Mesenchymal stem cell (in vitro differentiated cells and primary cell): ENCODE data around the gene MERTK.
"Not testable (repeated sequence)": the region's sequence is repeated elsewhere in the genome, so short reads cannot be mapped to it uniquely, and the experiment has no call there.

Experiments used
- DNase-seq: peaks from one replicate; pipeline ENCODE4 v3.0.0-alpha.2; 2013
- H2AFZ ChIP-seq: one replicate; pipeline ENCODE4 v1.6.1; 2013; ENCODE audit warnings: low read depth, mild to moderate bottlenecking, control low read depth, inconsistent platforms, low read length, moderate library complexity
- H2AK5ac ChIP-seq: 2 replicates; pipeline ENCODE4 v1.6.1; 2013; ENCODE audit warnings: low read length, moderate library complexity, mild to moderate bottlenecking, inconsistent platforms; ENCODE audit not compliant: severe bottlenecking
- H2BK120ac ChIP-seq: one replicate; pipeline ENCODE4 v1.6.1; 2013; ENCODE audit warnings: low read depth, mild to moderate bottlenecking, inconsistent platforms, low read length, moderate library complexity
- H2BK12ac ChIP-seq, 2 experiments: one replicate each; pipeline ENCODE4 v1.6.1; 2013; ENCODE audit warnings: inconsistent platforms in 2 of 2, low read length in 2 of 2, mild to moderate bottlenecking in 2 of 2, moderate library complexity in 2 of 2, control low read depth in 1 of 2
- H2BK15ac ChIP-seq: one replicate; pipeline ENCODE4 v1.6.1; 2013; ENCODE audit warnings: mild to moderate bottlenecking, low read depth, inconsistent platforms; ENCODE audit not compliant: poor library complexity, severe bottlenecking
- H2BK5ac ChIP-seq: 2 replicates; pipeline ENCODE4 v1.6.1; 2013; ENCODE audit warnings: low read depth, mild to moderate bottlenecking, low read length, control low read depth, inconsistent platforms; ENCODE audit not compliant: poor library complexity, severe bottlenecking
- H3K14ac ChIP-seq, 2 experiments: one replicate each; pipeline ENCODE4 v1.6.1; 2013; ENCODE audit warnings: inconsistent platforms in 2 of 2, low read length in 2 of 2, control low read depth in 1 of 2, mild to moderate bottlenecking in 1 of 2, moderate library complexity in 1 of 2
- H3K18ac ChIP-seq, 2 experiments: one replicate each; pipeline ENCODE4 v1.6.1; 2013; ENCODE audit warnings: inconsistent platforms in 2 of 2, low read length in 2 of 2, control low read depth in 1 of 2, low read depth in 1 of 2, mild to moderate bottlenecking in 1 of 2
- H3K23ac ChIP-seq, 2 experiments: one replicate each; pipeline ENCODE4 v1.6.1; 2013; ENCODE audit warnings: inconsistent platforms in 2 of 2, low read length in 2 of 2, mild to moderate bottlenecking in 2 of 2, moderate library complexity in 2 of 2, control low read depth in 1 of 2
- H3K27ac ChIP-seq: 2 replicates; pipeline ENCODE4 v1.5.1; 2013; ENCODE audit warnings: mild to moderate bottlenecking, moderate library complexity, low read length, control low read depth, inconsistent platforms; ENCODE audit not compliant: poor library complexity, severe bottlenecking
- H3K27me3 ChIP-seq, 2 experiments: 2 replicates each; pipeline versions ENCODE4 v1.6.1 to v1.7.0; 2013; ENCODE audit warnings: low read length in 2 of 2, mild to moderate bottlenecking in 2 of 2, moderate library complexity in 2 of 2, control low read depth in 1 of 2, inconsistent platforms in 1 of 2; ENCODE audit not compliant: control insufficient read depth in 1 of 2, insufficient read depth in 1 of 2
- H3K36me3 ChIP-seq, 2 experiments: 2 replicates each; pipeline versions ENCODE4 v1.6.1 to v1.7.0; 2013; ENCODE audit warnings: low read length in 2 of 2, control low read depth in 1 of 2, inconsistent platforms in 1 of 2, low read depth in 1 of 2, mild to moderate bottlenecking in 1 of 2; ENCODE audit not compliant: insufficient read depth in 2 of 2, control insufficient read depth in 1 of 2
- H3K4ac ChIP-seq, 2 experiments: one replicate each; pipeline ENCODE4 v1.6.1; 2013; ENCODE audit warnings: inconsistent platforms in 2 of 2, low read length in 2 of 2, mild to moderate bottlenecking in 2 of 2, moderate library complexity in 2 of 2, control low read depth in 1 of 2, low read depth in 1 of 2
- H3K4me1 ChIP-seq: 2 replicates; pipeline ENCODE4 v1.6.1; 2013; ENCODE audit warnings: low read depth, low read length, control low read depth; ENCODE audit not compliant: control insufficient read depth, insufficient read depth
- H3K4me2 ChIP-seq: 2 replicates; pipeline ENCODE4 v1.6.1; 2013; ENCODE audit warnings: low read length, mild to moderate bottlenecking, inconsistent platforms; ENCODE audit not compliant: poor library complexity, severe bottlenecking
- H3K4me3 ChIP-seq, 2 experiments: 2 replicates each; pipeline versions ENCODE4 v1.5.1 to v1.7.0; 2013; ENCODE audit warnings: low read length in 2 of 2, mild to moderate bottlenecking in 2 of 2, control low read depth in 1 of 2, low read depth in 1 of 2; ENCODE audit not compliant: insufficient read depth in 1 of 2
- H3K79me1 ChIP-seq: replicated peaks from 2 replicates; pipeline ENCODE4 v1.6.1; 2013; ENCODE audit warnings: mild to moderate bottlenecking, control low read depth, low read length, inconsistent platforms; ENCODE audit not compliant: poor library complexity, severe bottlenecking
- H3K9ac ChIP-seq: 2 replicates; pipeline ENCODE4 v1.7.0; 2013; ENCODE audit warnings: mild to moderate bottlenecking, low read length, moderate library complexity
- H3K9me3 ChIP-seq: 2 replicates; pipeline ENCODE4 v1.7.0; 2013; ENCODE audit warnings: mild to moderate bottlenecking, low read length; ENCODE audit not compliant: control insufficient read depth
- H4K8ac ChIP-seq: one replicate; pipeline ENCODE4 v1.6.1; 2013; ENCODE audit warnings: inconsistent platforms, mild to moderate bottlenecking, low read length, moderate library complexity
- H4K91ac ChIP-seq: one replicate; pipeline ENCODE4 v1.6.1; 2013; ENCODE audit warnings: mild to moderate bottlenecking, low read length, inconsistent platforms
- WGBS: methylation state at CpG from one replicate; pipeline ENCODE4 v1.1.7; 2013; ENCODE audit warnings: mixed read lengths; 5-methylcytosine and 5-hydroxymethylcytosine counted together

MERTK gene

DNA sequence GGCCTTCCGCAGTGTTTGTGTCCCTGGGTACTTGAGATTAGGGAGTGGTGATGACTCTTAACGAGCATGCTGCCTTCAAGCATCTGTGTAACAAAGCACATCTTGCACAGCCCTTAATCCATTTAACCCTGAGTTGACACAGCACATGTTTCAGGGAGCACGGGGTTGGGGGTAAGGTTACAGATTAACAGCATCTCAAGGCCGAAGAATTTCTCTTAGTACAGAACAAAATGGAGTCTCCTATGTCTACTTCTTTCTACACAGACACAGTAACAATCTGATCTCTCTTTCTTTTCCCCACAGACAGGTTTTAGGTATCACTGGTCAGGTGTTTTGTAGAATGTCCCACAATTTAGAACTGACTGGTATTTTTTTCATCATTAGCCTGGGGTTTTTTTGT, 65.1 kb downstream of the MERTK start:
- not testable (repeated sequence) for H3K18ac ChIP-seq, DNase-seq, H3K9ac ChIP-seq, H3K4me1 ChIP-seq, H3K4me2 ChIP-seq, H2BK120ac ChIP-seq, H2AK5ac ChIP-seq, H3K9me3 ChIP-seq, H3K4ac ChIP-seq, H2BK12ac ChIP-seq, H3K27ac ChIP-seq, H3K4me3 ChIP-seq, H4K91ac ChIP-seq, H3K23ac ChIP-seq, H2AFZ ChIP-seq, H2BK15ac ChIP-seq, H3K14ac ChIP-seq, H4K8ac ChIP-seq
- Histone ChIP-seq H3K27me3 (peaks cover 0 to 24% of the 10 kb centered on the region in 2 experiments), H2BK5ac (peak overlapping the region; percentile 57), H3K36me3 (peaks cover 0 to 18% of the 10 kb centered on the region in 2 experiments), H3K79me1 (peaks cover 26% of the 10 kb centered on the region)
- 70% methylated on average over 3 of the region's 4 CpGs for WGBS

DNA sequence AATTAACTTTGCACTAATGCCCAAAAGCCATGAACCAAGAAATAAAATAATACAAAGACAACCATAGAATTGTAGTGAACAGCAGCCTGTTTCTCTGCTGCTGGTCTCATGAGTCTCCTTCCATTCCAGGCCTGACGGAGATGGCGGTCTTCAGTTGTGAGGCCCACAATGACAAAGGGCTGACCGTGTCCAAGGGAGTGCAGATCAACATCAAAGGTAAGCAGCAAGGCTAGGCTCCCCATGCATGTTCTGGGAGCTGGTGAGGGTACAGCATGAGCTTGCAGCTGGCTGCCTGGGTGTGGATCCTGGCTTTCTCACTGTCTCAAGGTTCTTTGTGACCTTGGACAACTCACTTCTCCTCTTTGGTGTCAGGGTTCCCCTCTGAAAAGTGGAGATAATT, 66.7 kb downstream of the MERTK start:
- H3K14ac ChIP-seq, result peak overlapping the region in 1 of 2 experiments; percentile 91

DNA sequence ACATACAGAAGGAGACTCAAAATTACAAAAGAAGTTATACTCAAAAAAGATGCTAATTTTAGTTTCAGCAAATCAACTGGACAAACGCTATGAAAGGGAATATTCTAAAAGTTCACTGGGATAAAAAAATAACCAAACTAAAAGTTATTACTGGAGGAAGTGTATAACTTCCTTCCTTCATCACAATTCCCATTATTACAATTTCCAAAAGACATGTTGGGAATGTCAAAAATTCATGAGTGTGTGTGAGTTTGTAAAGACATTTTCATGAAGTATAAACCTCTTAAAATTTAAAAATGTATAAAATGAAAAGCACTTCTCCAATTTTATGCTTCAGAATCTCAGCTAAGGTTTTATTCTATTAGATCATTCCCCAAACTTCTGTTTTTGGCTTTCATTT, 67.8 kb downstream of the MERTK start:
- H2BK5ac ChIP-seq, result no peak overlapping the region
- H3K9me3 ChIP-seq, result no peaks in the 10 kb centered on the region
- H3K4me2 ChIP-seq, result no peak overlapping the region

More for the DNA sequence above, 66.7 kb downstream of the MERTK start:
- Histone ChIP-seq H3K4me2 (no peak overlapping the region), H2BK15ac (no peak overlapping the region), H3K18ac (no peak overlapping the region), H2AFZ (no peak overlapping the region), H2BK12ac (no peak overlapping the region), H4K8ac (no peak overlapping the region), H3K23ac (no peak overlapping the region), H3K36me3 (peaks cover 0 to 23% of the 10 kb centered on the region in 2 experiments), H3K4me3 (no peak overlapping the region), H2BK5ac (no peak overlapping the region), H3K27ac (no peak overlapping the region), H2AK5ac (no peak overlapping the region), H4K91ac (no peak overlapping the region), H3K4ac (no peak overlapping the region), H3K79me1 (peaks cover 19% of the 10 kb centered on the region), H3K4me1 (peaks cover 9% of the 10 kb centered on the region), H2BK120ac (no peak overlapping the region), H3K9me3 (no peaks in the 10 kb centered on the region), H3K9ac (no peak overlapping the region), H3K27me3 (peaks cover 0 to 28% of the 10 kb centered on the region in 2 experiments)
- 91% methylated on average over 3 of the region's 3 CpGs for WGBS
- DNase-seq, result no peak

DNA sequence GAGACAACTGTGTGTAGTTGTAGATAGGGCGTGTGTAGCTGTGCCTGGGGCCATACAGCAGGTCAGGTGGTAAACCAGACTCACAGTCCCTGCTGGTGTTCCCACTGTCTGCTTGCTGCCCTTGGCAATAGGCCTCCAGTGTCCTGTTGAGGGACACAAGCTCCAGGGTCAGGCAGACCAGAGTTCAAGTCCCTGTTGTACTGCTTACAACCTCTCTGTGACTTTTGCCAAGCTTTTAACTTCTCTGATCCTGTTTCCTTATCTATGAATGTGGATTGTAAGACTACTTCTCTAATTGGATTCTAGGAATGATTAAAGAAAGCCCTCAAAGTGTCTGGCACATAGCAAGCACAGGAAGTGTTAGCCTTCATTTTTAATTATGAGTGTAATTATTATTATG, 68.6 kb downstream of the MERTK start:
- Histone ChIP-seq H3K79me1 (peaks cover 19% of the 10 kb centered on the region), H3K36me3 (peaks cover 0 to 23% of the 10 kb centered on the region in 2 experiments), H3K9ac (no peak overlapping the region), H3K23ac (no peak overlapping the region), H3K18ac (peak overlapping the region; percentile 54 to 57), H3K4me1 (peaks cover 9% of the 10 kb centered on the region), H3K27ac (no peak overlapping the region), H2BK15ac (no peak overlapping the region), H3K9me3 (no peaks in the 10 kb centered on the region), H4K8ac (no peak overlapping the region), H2BK120ac (no peak overlapping the region), H4K91ac (peak overlapping the region; percentile 39), H2BK5ac (no peak overlapping the region), H3K4me3 (no peak overlapping the region), H2AFZ (no peak overlapping the region), H3K14ac (peak overlapping the region in 1 of 2 experiments; percentile 18), H3K4ac (no peak overlapping the region), H3K4me2 (no peak overlapping the region), H2AK5ac (peak overlapping the region; percentile 39), H3K27me3 (peaks cover 0 to 18% of the 10 kb centered on the region in 2 experiments), H2BK12ac (no peak overlapping the region)
- 100% methylated on average over 1 of the region's 1 CpG for WGBS
- DNase-seq, result no peak

More for the DNA sequence above, 67.8 kb downstream of the MERTK start:
- Histone ChIP-seq H2BK15ac (no peak overlapping the region), H3K9ac (no peak overlapping the region), H3K4ac (no peak overlapping the region), H2BK12ac (no peak overlapping the region), H3K4me1 (peaks cover 9% of the 10 kb centered on the region), H3K27ac (no peak overlapping the region), H3K14ac (no peak overlapping the region), H3K18ac (no peak overlapping the region), H4K91ac (no peak overlapping the region), H2BK120ac (no peak overlapping the region), H3K79me1 (peaks cover 19% of the 10 kb centered on the region), H2AK5ac (no peak overlapping the region), H3K23ac (no peak overlapping the region), H4K8ac (no peak overlapping the region), H3K36me3 (peaks cover 0 to 23% of the 10 kb centered on the region in 2 experiments), H3K4me3 (no peak overlapping the region), H2AFZ (no peak overlapping the region), H3K27me3 (peaks cover 0 to 25% of the 10 kb centered on the region in 2 experiments)
- no CpG with 5 or more reads among the region's 1 CpG for WGBS
- DNase-seq, result no peak
